COLO829 (cell line): ENCODE measurements around the gene GCSH.
A peak's percentile ranks its signal among the peaks of the same experiment; 100 is the strongest.

Experiments used
- DNase-seq: peaks from one replicate; pipeline ENCODE4 v3.0.0; 2012; ENCODE audit warnings: low spot score

Gene GCSH

DNA sequence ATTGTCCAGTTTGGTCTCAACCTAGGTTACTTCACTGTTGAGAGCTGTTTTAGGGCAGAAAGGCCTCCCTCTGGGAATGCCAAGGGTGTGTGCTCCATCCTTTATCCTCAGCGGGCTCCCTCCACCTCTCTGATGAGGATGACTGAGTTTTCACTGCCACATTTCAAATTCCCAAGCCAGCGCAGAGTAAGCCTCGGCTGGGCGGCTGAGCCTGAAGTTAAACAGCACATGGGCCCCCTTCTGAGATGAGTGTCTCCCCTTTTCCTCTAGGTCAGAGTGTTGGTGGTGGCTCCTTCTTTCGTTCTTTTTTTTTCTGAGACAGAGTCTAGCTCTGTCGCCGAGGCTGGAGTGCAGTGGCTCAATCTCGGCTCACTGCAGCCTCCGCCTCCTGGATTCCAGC is 5.5 kb upstream of the GCSH start:
- DNase-seq = no peak

DNA sequence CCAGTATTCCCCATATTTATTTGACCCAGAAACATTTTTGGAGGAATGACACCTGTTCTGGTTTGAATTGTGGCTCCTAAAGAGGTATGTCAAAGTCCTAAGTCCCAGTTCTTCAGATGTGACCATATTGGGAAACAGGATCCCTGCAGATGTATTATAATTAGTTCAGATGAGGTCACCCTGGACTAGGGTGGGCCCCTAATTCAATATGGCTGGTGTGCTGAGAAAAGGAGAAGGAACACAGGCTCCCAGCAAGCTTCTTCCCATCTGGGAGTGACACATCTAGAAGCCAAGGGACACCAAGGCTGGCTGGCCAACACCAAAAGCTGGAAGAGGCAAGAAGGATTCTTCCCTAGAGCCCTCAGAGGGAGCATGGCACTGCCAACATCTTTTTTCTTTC is 3.8 kb upstream of the GCSH start:
- no peak for DNase-seq

DNA sequence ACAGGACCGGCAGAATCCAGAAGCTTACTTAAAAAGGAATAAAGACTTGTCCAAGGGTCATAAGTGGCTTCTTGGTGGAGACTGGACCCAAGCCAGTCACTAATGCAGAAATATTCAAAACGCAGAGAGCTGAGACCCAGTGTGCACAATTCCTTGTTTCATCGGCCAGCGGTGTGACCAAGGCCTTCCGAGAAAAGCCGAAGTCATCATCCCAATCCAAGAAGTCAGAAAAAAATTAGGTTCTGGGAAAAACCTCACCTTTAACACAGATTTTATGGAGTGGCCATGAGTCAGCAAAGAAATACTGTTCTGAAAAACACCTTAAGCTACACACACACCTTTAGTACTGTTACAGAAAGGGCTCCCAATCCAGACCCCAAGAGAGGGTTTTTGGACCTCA is 1.0 kb upstream of the GCSH start:
- DNase-seq = no peak

DNA sequence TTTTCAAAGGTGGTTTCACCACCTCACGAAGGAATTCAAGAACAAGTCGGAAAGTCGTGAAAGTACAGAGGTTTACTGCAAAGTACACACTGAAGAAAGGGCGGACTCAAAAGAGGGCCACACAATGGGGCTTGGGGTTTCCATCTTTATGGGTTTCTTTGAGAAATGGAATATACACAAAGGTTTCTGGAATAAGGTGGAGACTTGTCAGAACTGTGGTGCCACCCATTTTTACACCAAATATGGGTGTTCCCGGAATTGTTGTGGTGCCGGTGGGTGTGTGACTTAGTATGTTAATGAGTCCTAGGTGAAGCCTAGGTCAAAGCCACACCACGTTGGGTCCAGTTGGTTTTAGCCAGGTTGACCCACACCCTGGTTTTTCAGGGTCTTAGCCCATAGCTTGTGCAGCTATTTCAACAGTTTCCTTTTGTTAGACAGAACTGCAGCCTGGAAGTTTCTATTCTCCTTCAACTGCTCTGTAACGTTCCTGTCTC is 567 bp upstream of the GCSH start:
- DNase-seq = no peak

DNA sequence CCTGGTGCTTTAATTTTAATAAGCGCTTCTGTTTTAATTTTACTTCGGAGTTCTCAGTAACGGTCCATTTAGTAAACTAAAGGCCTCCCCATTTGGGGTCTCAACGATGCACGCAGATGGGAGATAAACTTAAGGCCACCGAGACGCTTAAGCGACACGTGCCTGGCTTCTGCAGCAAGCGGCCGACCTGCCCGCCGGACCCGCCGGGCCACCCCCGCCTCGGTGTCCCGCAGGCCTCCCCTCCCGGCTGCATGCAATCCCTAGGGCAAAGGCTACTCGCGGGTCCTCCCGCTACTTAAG is 592 bp downstream of the GCSH start:
- DNase-seq = no peak

DNA sequence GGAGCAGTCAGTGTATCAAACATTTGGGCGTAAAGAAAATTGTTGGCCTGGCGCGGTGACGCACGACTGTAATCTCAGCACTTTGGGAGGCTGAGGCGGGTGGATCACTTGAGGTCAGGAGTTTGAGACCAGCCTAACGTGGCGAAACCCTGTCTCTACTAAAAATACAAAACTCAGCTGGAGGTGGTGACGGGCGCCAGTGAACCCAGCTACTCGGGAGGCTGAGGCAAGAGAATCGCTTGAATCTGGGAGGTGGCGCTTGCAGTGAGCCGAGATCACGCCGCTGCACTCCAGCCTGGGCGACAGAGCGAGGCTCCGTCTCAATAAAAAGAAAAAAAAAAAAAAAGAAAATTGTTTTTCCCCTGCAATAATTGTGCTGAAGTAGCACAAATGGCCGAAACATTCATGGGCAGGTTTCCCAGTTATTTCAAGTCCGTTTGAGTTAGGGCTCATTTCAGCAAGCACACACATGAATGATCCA is 1.4 kb downstream of the GCSH start:
- no peak for DNase-seq

DNA sequence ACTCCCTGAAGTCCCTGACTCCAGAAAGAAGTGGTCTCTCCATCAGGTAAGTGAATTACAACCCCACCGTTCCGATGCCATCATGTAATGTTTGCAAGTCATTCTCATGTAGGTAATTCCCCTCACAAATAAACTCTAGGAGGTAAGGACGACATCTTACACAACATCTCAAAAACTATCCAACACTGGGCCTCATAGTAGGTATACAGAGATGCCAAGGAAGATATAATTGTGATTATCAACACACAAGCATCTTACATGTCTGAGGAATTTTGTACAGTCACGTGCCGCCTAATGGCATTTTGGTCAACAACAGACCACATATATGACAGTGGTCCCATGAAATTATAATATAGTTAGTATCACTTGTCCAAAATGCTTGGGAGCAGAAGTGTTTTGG is 7.4 kb downstream of the GCSH start:
- DNase-seq = no peak

DNA sequence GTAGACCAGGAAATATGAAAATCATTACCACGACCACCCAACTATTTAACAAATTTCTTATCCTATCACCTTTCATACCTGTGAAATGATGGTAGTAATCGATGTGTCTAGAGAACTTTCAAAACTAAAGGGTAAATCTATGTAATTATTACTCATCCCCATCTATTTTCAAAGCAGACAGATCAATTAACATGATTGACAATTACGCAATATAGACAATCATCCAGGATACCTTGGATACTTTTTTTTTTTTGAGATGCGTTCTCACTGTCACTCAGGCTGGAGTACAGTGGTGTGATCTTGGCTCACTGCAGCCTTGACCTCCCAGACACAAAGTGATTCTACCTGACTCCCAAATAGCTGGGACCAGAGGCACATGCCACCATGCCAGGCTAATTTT is 15.2 kb downstream of the GCSH start:
- no peak for DNase-seq

DNA sequence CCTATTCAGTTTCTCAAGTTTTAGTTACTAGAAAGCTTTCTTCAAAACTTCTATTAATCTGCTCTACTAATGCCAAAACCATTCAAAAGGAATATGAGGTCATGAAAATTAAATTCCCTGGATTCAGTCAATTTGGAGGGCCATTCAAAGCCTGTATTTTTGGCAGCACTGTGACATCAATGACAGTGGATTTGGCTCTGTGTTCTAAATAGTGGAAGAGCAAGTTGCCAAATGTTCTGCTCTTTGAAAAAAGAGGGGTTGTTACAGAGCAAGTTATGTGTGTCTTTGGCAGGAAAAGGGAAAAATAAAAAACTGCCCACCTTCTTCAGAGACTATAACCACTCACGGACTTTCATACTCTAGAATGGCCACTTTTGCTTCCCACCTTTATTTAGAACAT is 16.0 kb downstream of the GCSH start:
- DNase-seq = no peak

DNA sequence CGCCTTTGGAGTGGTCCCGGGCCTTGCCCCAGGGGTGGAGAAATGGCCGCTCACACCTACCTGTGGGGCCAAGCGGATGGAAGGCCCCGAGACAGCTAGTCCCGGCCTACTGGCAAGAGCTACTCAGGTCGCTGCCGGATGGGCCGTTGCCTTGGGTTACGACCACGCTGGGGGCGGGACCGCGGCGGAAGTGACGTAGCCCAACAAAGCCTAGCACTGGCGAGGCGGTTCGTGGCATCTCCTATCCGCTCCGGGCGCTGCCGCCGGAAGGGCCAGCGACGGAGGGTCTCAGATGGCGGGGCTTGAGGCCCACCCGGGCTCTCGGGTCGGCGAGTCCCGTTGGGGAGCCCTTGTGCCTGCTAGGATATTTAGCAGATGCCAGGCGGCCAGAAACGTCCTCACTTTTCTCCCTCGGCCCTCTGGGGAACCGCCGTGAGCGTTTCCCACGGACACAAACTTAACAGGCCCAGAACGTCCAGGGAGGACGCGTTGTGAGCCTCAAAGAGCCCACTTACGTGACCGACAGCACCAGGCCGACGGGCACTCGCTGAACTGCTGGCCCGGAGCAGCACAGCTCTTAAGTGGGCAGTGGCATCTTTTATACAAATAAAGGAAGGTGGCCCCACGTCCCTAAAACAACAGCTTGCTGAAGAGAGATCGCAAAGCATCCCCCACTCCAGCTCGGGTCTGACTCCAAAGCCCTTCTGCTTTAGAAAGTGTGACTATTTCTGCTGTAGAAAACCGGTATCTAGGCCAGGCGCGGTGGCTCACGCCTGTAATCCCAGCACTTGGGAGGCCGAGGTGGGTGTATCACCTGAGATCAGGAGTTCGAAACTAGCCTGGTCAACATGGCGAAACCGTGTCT is 18.9 kb downstream of the GCSH start, which contains the start of gene C16orf46:
Gene C16orf46, minus strand, starts transcription at position 163 of the 865 bp plus-strand sequence. CDS start 13,283 bp downstream, outside the sequence.
- DNase-seq = peak; percentile 86

DNA sequence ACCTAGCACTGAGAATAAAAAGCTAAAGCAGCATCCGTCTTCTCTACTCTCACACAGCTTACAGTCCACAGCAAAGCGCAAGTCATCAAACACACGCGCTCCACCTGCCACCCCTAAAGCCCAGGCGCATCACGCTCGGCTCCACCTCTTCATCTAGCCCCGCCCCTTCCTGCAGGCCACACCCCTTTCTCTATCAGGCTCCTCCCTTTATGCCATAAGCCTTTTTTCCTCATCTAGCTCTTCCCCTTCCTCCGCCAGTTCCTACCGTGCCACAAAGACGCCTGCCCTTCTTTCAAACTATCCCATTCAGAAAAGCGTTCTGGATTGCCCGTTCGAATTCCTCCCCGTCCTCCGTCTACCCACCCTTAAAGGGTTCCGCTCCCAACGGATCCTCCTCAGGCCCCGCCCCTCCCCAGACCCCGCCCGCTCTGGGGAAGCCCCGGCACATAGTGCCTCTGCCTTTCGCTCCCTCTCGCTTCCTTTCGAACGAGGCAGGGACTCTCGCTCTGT is 19.6 kb downstream of the GCSH start:
- peak; percentile 70 for DNase-seq

DNA sequence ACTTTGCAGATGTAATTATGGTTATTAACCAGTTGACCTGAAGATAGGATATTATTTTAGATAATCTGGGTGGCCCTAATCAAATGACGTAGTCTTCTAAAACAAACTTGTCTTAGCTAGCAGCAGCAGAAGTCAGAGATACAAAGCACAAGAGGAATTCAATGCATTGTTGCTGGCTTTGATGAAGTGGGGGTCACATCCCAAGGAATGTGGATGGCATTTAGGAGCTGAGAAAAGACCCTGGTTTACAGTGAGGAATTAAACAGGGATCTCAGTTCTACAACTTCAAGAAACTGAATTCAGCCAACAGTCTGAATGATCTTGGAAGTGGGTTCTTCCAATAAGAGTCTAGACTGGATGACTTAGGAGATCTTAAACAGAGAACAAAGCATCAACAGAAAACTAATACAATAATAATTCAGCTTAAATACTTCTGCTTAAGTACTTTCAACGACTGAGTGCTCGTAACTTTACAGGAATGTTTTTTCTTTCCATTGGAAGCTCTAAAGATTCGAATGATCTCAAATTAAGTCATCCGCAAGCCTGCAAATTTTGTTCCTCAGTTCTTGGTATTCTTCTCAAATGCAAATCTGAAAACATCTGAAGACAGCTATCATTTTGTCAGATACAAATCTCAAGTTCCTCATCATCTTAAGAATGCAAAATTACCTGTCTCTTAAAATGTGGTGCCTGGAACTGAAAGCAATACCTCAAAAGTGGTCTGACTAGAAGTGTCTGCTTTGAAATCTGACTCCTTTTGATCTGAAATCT is 22.4 kb downstream of the GCSH start:
- no peak for DNase-seq

DNA sequence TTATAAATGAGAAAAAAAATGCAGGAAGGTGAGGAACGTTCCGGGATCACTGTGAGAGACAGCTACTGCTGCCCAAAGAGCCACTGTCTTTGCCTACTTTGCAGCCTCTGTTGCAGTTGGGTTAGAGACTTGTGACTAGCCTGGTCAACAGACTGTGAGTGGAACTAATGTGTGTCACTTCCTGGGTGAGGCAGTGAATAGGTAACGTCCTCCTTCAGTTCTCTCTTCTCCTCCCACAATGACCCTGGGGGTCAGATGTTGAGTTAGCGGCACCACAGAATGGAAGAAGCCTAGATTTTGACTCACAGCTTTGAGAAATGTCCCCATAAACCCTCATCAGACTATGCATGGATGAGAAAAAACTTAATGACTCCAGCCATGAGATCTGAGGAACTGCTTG is 24.4 kb downstream of the GCSH start:
- DNase-seq = peak; percentile 2

DNA sequence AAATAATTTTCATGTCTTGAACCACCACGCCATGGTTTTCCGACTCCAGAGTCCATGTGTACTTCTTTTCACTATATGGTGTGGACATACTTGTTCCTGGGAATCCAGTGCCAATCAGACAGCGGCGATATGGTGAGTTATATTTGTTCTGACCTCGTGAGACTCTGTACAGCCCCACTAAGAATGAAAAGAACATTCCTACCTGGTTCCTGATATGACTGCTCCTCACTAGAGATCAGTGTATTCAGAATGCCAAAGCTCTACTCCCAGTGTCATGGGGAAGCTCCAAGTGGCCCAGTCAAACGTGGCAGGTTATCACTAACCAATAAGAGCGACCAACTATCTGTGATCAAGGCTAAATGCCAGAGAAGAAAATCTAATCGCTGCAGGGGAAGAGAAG is 25.2 kb downstream of the GCSH start:
- DNase-seq = no peak

DNA sequence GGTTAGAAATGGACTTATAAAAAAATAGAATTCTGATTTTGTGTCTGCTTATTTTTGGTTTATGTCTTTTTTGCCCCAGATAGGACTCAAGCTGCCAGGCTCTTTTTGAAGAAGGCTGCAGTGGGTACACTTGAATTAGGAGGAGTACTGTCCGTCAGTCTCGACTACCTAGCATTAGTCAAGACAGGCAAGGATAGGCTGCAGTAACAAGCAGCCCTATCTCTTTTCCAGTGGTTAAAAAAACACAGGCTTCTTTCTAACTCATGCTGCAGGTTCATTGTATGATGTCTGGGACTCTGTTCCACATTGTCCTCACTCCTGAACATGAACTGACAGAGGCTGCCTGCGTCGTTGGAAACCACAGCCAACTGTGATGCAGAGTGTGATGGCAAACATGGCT is 27.1 kb downstream of the GCSH start:
- DNase-seq = no peak

DNA sequence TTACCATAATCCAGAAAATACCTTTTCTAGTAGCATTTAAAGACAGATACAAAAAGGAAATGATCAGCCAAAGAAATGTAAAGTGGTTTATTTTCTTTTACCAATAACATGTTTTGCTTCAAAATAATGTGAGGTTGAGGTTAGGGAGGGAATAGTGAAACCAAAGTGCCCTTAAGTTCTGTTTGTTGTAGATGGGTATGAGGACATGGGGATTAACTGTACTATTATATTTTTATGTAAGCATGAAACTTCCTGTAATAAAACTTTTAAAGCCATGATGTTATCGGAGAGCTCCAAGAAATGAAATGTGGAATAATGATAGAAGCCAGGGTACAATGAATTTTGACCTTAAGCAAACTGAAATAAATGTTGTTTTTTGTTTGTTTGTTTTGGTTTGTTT is 29.0 kb downstream of the GCSH start:
- no peak for DNase-seq

DNA sequence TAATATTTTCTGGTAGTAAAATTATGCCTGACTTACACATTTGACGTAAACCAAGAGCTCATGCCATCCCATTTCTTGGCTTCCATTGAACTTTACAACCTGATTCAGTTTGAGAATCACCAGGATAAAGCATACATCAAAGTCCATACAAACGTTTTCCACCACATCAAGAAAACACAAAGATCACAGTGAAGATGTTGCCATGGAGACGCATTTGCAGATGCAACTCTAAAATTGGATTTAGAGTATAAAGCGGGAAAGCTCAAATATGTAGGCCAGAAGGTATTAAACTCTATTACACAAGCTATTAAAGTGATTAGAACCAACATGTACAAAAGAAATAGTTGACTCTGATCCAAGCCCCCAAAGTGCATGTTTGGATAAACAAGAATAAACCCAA is 29.5 kb downstream of the GCSH start:
- DNase-seq = no peak

DNA sequence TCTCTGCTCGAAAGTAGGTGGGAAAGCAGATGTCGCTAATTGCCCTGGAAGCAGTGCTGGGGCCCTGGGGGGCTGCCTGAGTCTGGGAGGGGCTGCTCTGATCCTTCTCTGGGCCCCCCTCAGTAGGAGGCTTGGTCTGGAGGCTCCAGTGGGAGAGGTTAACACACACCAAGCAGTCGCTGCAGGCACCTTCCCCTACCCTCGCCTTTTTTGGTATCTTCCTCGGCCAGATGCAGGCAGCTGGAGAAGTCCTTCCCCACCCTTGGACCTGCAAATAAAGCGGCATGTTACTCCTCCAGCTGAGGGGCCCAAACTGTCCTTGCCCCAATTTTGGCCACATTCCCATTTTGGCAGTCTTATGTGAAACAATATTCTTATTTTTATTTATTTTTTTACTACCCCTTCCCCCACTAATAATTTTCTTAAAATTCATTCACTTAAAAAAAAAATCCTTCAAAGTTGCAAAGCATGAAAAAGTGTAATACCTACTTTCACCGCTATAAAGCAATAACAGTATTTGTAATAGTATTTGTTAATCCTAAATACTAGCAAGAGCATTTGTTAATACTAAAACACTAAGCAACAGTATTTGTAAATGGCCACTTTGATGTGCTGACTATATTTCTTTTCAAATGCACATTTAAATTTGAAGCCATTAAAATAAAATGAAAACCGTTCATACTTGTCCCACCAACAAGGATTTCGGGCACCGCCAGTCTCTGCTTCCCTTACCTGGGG is 34.2 kb downstream of the GCSH start:
- no peak for DNase-seq

DNA sequence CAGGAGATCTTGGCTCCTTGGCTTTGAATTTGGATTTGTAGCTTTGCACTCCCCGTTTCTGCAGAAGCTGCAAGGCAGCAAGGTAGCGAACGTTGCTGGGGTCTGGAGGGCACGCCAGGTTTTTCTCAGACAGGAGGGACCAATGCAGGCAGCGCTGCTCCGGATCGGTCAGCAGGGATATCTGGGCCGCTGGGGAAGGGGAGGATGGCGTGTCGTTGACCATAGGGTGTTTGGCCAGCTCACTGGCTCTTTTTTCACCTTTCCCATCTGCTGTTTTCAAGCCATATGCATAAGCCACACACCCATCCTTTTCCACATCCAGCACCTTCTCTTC is 34.9 kb downstream of the GCSH start:
- no peak for DNase-seq

DNA sequence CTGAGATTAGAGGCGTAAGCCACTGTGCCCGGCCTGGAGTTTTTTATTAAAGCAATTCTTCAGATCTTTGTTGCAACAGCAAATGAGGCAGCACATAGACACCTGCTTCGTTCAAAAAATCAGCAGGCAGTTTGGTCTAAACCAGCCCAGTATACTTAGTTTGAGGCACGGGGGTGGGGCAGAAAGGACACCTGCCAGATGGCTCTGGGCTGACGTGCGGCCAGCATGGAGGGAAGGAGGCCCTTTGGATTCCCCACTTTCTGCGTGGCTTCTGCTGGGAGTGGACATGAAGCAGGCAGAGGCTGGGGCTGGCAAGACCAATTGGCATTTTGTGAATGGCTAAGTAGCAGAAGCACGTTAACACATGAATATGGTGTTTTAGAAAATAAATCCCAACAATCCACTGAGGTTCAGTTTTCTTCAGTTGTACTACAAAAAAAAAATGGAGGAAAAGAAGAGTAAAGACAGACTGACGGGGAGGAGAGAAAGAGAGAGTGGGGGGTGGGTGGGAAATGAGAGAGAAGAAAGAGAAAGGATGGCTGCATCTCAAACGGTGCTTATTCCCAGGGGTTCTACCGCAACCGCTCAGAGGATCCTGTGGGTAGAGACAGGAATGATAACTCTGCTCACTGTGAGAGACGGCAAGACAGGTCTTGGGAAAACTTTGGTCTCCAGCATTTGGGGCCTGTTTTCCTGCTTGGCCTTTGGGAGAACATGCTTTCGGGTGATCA is 35.5 kb downstream of the GCSH start:
- no peak for DNase-seq

DNA sequence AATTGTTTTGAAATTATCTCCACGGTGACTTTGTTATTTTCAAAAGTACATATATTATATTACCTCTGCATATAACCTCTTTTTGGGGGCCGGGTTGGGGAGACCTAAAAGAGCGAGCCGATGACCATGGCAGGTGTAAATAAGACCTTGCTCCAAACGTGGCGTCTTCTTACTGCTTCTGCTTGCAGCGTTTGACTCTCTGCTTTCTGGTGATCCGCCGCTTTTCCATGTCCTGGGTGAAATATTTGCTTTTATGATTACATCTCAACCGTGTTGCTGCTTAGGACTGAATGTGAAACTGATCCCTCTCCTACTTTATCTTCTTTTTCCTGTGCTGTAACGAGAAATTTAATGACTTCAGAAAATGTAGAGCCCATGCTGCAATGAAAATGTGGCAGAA is 42.4 kb downstream of the GCSH start:
- no peak for DNase-seq

DNA sequence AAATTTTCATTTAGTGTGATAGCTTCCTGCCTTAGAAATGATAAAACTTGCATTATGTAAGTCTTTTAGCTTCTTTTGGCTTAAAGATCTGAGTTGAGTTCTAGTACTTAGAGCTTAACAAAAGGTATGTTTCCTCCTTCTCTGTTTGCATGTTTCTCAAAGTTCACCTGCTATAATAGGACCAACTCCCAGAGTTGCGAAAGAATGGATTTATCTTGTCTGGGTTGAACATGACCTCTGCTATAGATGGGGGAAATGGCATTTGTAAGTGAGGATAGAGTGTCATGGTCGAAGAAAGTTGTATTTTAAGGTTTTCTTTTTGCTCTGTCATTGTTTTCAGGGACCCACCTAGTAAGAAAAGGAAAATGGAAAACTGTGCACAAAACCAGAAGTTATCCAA is 53.4 kb downstream of the GCSH start:
- no peak for DNase-seq
